NCI-H1417 (cell line): ENCODE measurements around the gene SETD5.
"Not testable (repeated sequence)": the region's sequence is repeated elsewhere in the genome, so short reads cannot be mapped to it uniquely, and the experiment has no call there.

Source experiments
- DNase-seq, 3 experiments: peaks; one replicate each; lab custom pipeline; 2025; lab: John Stamatoyannopoulos, UW

The SETD5 gene

GRCh38 chr3:9467451-9467850 is 70.0 kb downstream of the SETD5 start:
- no peak for DNase-seq

GRCh38 chr3:9468460-9468859 is 71.0 kb downstream of the SETD5 start:
- DNase-seq = no peak

GRCh38 chr3:9469986-9470385 is 72.6 kb downstream of the SETD5 start:
- DNase-seq = no peak

- DNase-seq = no peak
Measured at GRCh38 chr3:9473496-9474065, 76.2 kb downstream of the SETD5 start.

GRCh38 chr3:9474482-9474881 is 77.1 kb downstream of the SETD5 start:
- no peak for DNase-seq

- no peak for DNase-seq
Measured at GRCh38 chr3:9476935-9477334, 79.5 kb downstream of the SETD5 start.

GRCh38 chr3:9480265-9480664 is 82.8 kb downstream of the SETD5 start:
- DNase-seq = no peak

GRCh38 chr3:9485248-9485647 is 87.8 kb downstream of the SETD5 start:
- DNase-seq = no peak

- DNase-seq = no peak
Measured at GRCh38 chr3:9491506-9491905, 94.1 kb downstream of the SETD5 start.

- DNase-seq = not testable (repeated sequence)
Measured at GRCh38 chr3:9494036-9494435, 96.6 kb downstream of the SETD5 start.

GRCh38 chr3:9496893-9497292 is 99.5 kb downstream of the SETD5 start:
- DNase-seq = no peak

GRCh38 chr3:9497821-9498565 is 100.6 kb downstream of the SETD5 start:
- DNase-seq = no peak

- no peak for DNase-seq
Measured at GRCh38 chr3:9498781-9499180, 101.4 kb downstream of the SETD5 start.

GRCh38 chr3:9499455-9500107 is 102.2 kb downstream of the SETD5 start:
- DNase-seq = no peak

- no peak for DNase-seq
Measured at GRCh38 chr3:9500108-9501050, 103.0 kb downstream of the SETD5 start.

GRCh38 chr3:9501226-9501625 is 103.8 kb downstream of the SETD5 start:
- DNase-seq = no peak

- DNase-seq = peak; percentile 33 to 78 (median 54)
Measured at GRCh38 chr3:9503283-9503682, 105.9 kb downstream of the SETD5 start.

- DNase-seq = no peak
Measured at GRCh38 chr3:9507586-9508578, 110.5 kb downstream of the SETD5 start.

- DNase-seq = no peak
Measured at GRCh38 chr3:9508781-9509180, 111.4 kb downstream of the SETD5 start.

- DNase-seq = no peak
Measured at GRCh38 chr3:9512456-9513045, 115.1 kb downstream of the SETD5 start.

GRCh38 chr3:9514306-9514705 is 116.9 kb downstream of the SETD5 start:
- no peak for DNase-seq
